ENCODE measurements around the gene SLC43A3.
"Not testable (repeated sequence)": the region's sequence is repeated elsewhere in the genome, so short reads cannot be mapped to it uniquely, and the experiment has no call there.

DNA sequence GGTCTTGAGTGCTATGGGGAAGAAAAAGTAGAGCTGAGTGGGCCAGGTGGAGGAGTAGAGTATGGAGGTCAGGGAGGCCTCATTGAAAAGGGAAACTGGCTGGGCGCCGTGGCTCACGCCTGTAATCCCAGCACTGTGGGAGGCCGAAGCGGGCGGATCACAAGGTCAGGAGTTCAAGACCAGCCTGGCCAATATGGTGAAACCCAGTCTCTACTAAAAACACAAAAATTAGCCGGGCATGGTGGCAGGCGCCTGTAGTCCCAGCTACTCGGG, 18.1 kb upstream of the SLC43A3 start:
- TF ChIP-seq, protein P1, sequence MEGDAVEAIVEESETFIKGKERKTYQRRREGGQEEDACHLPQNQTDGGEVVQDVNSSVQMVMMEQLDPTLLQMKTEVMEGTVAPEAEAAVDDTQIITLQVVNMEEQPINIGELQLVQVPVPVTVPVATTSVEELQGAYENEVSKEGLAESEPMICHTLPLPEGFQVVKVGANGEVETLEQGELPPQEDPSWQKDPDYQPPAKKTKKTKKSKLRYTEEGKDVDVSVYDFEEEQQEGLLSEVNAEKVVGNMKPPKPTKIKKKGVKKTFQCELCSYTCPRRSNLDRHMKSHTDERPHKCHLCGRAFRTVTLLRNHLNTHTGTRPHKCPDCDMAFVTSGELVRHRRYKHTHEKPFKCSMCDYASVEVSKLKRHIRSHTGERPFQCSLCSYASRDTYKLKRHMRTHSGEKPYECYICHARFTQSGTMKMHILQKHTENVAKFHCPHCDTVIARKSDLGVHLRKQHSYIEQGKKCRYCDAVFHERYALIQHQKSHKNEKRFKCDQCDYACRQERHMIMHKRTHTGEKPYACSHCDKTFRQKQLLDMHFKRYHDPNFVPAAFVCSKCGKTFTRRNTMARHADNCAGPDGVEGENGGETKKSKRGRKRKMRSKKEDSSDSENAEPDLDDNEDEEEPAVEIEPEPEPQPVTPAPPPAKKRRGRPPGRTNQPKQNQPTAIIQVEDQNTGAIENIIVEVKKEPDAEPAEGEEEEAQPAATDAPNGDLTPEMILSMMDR (IDR thresholded peaks at IDR 0.05; ENCODE audit: low read depth, low read length, poor library complexity, severe bottlenecking): not testable (repeated sequence)
- not testable (repeated sequence) for TF ChIP-seq EZH2phosphoT487 (IDR thresholded peaks at IDR 0.05; ENCODE audit: borderline replicate concordance, low read length)

Data from DOHH2 (cell line).